Ectodermal cell (in vitro differentiated cells): ENCODE measurements around the gene IGF1R.

ENCODE experiments used
- H3K27ac ChIP-seq: 2 replicates; pipeline ENCODE4 v1.7.0; 2013; ENCODE audit warnings: mild to moderate bottlenecking, low read depth, low read length; ENCODE audit not compliant: insufficient read depth, poor library complexity, severe bottlenecking
- H3K27me3 ChIP-seq: 2 replicates; pipeline ENCODE4 v1.7.0; 2013; ENCODE audit warnings: mild to moderate bottlenecking, low read length; ENCODE audit not compliant: insufficient read depth, control insufficient read depth, poor library complexity, severe bottlenecking
- H3K36me3 ChIP-seq: one replicate; pipeline ENCODE4 v1.7.0; 2013; ENCODE audit warnings: low read length; ENCODE audit not compliant: control insufficient read depth, insufficient read depth
- H3K4me1 ChIP-seq: one replicate; pipeline ENCODE4 v1.7.0; 2013; ENCODE audit warnings: low read length; ENCODE audit not compliant: control insufficient read depth, insufficient read depth
- H3K4me3 ChIP-seq: 2 replicates; pipeline ENCODE4 v1.7.0; 2013; ENCODE audit warnings: low read depth, low read length, control low read depth; ENCODE audit not compliant: insufficient read depth
- H3K9me3 ChIP-seq: 2 replicates; pipeline ENCODE4 v1.7.0; 2013; ENCODE audit warnings: mild to moderate bottlenecking, low read length, moderate library complexity; ENCODE audit not compliant: control insufficient read depth
- WGBS, 2 experiments: methylation state at CpG; one replicate each; pipeline ENCODE4 v1.1.7; 2013; ENCODE audit warnings: missing lambda C conversion rate in 2 of 2; 5-methylcytosine and 5-hydroxymethylcytosine counted together

Gene IGF1R

GRCh38 chr15:98792117-98792516 lies 143.8 kb downstream of the IGF1R start:
- H3K4me1 ChIP-seq, result peaks cover 38% of the 10 kb centered on the region
- H3K36me3 ChIP-seq, result no peaks in the 10 kb centered on the region
- H3K4me3 ChIP-seq, result no peak overlapping the region
- no peak overlapping the region for H3K27ac ChIP-seq
- no peaks in the 10 kb centered on the region for H3K27me3 ChIP-seq
- H3K9me3 ChIP-seq, result no peaks in the 10 kb centered on the region

GRCh38 chr15:98794211-98794610 lies 145.9 kb downstream of the IGF1R start:
- no peak overlapping the region for H3K27ac ChIP-seq
- no peaks in the 10 kb centered on the region for H3K36me3 ChIP-seq
- peaks cover 3% of the 10 kb centered on the region for H3K27me3 ChIP-seq
- no peak overlapping the region for H3K4me3 ChIP-seq
- H3K9me3 ChIP-seq, result no peaks in the 10 kb centered on the region
- WGBS, 2 experiments, result 91 to 92% methylated on average over 4 of the region's 4 CpGs
- H3K4me1 ChIP-seq, result peaks cover 18% of the 10 kb centered on the region

DNA sequence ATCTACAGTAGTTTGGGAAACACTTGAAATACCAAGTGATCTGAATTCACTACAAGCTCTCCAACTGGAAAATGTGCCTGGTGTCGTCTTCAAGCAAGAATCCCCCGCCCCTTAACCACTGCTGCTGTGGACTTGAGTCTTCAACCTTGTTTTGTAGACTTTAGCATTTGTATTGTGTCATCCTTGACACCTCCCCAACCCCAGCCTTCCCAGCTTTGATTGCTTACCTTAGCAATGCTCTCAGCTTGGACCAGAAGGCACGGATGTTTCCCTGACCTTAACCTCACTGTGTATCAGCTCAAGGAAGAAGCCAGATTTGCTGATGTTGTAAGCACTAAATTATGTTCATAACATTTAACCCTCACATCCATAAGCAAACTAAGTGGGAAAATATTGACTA lies 146.4 kb downstream of the IGF1R start:
- H3K27me3 ChIP-seq, result peaks cover 6% of the 10 kb centered on the region
- no peaks in the 10 kb centered on the region for H3K36me3 ChIP-seq
- WGBS, 2 experiments, result 51 to 67% methylated on average over 3 of the region's 3 CpGs
- peaks cover 18% of the 10 kb centered on the region for H3K4me1 ChIP-seq
- H3K27ac ChIP-seq, result no peak overlapping the region
- no peaks in the 10 kb centered on the region for H3K9me3 ChIP-seq
- H3K4me3 ChIP-seq, result no peak overlapping the region

GRCh38 chr15:98795980-98796379 lies 147.6 kb downstream of the IGF1R start:
- H3K27ac ChIP-seq, result no peak overlapping the region
- H3K27me3 ChIP-seq, result peaks cover 10% of the 10 kb centered on the region
- WGBS, 2 experiments, result 76 to 79% methylated on average over 10 of the region's 10 CpGs
- no peak overlapping the region for H3K4me3 ChIP-seq
- no peaks in the 10 kb centered on the region for H3K36me3 ChIP-seq
- peaks cover 20% of the 10 kb centered on the region for H3K4me1 ChIP-seq
- no peaks in the 10 kb centered on the region for H3K9me3 ChIP-seq

DNA sequence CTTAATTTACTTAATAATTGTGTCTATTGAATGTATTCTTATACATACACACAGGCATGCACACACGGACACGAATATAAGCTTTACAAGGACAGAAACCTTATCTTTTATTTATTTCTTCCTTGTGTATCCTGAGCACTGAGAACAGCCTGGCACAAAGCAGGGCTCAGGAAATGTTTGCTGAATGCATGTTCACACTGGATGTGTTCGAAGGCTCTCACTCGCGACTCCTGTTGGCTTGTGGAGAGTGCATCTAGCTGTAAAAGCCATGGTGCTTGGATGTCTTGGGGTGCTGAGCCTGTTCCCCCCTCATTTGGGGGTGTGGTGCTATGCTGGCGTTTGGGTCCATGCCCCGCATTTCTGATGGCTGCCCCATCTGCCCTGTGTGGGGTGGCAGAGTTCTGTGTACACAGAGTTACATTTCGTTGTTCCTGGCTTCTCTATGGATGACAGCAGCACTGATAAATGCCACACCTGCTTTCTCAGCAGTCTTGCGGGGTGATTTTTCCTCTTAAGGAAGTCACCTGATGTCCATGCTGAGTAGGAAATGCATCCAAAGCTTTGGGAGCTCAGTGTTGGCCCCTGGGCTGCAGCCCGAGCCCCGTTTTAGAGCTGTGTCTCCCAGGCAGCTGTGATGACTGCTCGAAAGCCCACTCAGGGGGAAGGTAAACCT lies 148.5 kb downstream of the IGF1R start:
- H3K9me3 ChIP-seq, result no peaks in the 10 kb centered on the region
- WGBS, 2 experiments, result 86 to 91% methylated on average over 12 of the region's 12 CpGs
- no peaks in the 10 kb centered on the region for H3K36me3 ChIP-seq
- H3K27me3 ChIP-seq, result peaks cover 10% of the 10 kb centered on the region
- peaks cover 28% of the 10 kb centered on the region for H3K4me1 ChIP-seq
- no peak overlapping the region for H3K4me3 ChIP-seq
- H3K27ac ChIP-seq, result no peak overlapping the region

GRCh38 chr15:98798375-98798893 lies 150.1 kb downstream of the IGF1R start:
- 90 to 91% methylated on average over 6 of the region's 6 CpGs for WGBS, 2 experiments
- H3K36me3 ChIP-seq, result no peaks in the 10 kb centered on the region
- no peak overlapping the region for H3K4me3 ChIP-seq
- H3K27ac ChIP-seq, result no peak overlapping the region
- H3K4me1 ChIP-seq, result peaks cover 36% of the 10 kb centered on the region
- H3K9me3 ChIP-seq, result no peaks in the 10 kb centered on the region
- H3K27me3 ChIP-seq, result peaks cover 10% of the 10 kb centered on the region

- WGBS, 2 experiments, result 6 to 7% methylated on average over 10 to 11 of the region's 11 CpGs
- no peak overlapping the region for H3K4me3 ChIP-seq
- peaks cover 10% of the 10 kb centered on the region for H3K27me3 ChIP-seq
- peaks cover 31% of the 10 kb centered on the region for H3K4me1 ChIP-seq
- no peaks in the 10 kb centered on the region for H3K36me3 ChIP-seq
- peak overlapping the region; percentile 88 for H3K27ac ChIP-seq
- no peaks in the 10 kb centered on the region for H3K9me3 ChIP-seq
These were observed 151.4 kb downstream of the IGF1R start for GRCh38 chr15:98799461-98800390.

DNA sequence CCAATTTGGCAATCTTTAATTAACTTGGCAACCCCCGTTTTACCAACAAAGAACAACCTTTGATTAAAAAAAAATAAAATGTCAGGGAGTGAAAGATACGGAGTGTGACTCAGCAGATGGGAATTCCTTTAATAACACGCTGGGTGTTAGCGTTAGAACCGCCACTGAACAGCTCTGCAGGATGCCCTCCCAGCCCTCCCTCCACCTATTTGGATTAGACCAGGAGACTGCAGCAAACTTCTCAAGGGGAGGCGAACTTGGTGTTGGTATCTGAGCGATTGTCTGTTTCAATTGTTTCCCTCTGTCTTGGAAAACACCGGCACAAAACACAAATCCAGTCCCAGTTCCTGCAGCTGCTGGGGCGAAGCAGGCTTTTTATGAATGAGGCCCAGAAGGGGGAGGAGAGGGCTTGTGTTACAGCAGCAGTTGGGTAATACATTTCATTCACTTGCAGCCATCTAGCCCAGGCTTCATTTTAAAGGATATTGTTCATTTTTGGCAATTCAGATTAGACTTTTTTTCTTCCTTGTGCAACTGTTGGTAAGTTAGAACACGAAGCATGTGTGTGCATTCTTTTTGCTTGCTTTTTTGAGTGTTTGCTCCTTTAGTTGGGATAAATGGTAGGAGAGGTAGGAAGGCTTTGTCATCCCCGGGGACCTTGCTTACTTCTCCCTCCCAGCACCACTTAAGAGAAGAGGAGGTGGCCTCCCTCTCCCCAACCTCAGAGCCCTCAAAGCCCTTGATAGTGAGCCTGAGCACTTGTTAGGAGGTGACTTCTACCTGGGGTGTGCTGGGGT lies 152.3 kb downstream of the IGF1R start:
- no peaks in the 10 kb centered on the region for H3K9me3 ChIP-seq
- peak overlapping the region; percentile 88 for H3K27ac ChIP-seq
- no peaks in the 10 kb centered on the region for H3K36me3 ChIP-seq
- WGBS, 2 experiments, result 0 to 1% methylated on average over 9 to 11 of the region's 11 CpGs
- peaks cover 10% of the 10 kb centered on the region for H3K27me3 ChIP-seq
- peak overlapping the region; percentile 16 for H3K4me3 ChIP-seq
- peaks cover 31% of the 10 kb centered on the region for H3K4me1 ChIP-seq

- 1 to 2% methylated on average over 6 of the region's 6 CpGs for WGBS, 2 experiments
- peaks cover 10% of the 10 kb centered on the region for H3K27me3 ChIP-seq
- H3K4me3 ChIP-seq, result peak overlapping the region; percentile 16
- H3K4me1 ChIP-seq, result peaks cover 31% of the 10 kb centered on the region
- peak overlapping the region; percentile 88 for H3K27ac ChIP-seq
- no peaks in the 10 kb centered on the region for H3K36me3 ChIP-seq
- no peaks in the 10 kb centered on the region for H3K9me3 ChIP-seq
These were observed 152.9 kb downstream of the IGF1R start for GRCh38 chr15:98801234-98801561.

DNA sequence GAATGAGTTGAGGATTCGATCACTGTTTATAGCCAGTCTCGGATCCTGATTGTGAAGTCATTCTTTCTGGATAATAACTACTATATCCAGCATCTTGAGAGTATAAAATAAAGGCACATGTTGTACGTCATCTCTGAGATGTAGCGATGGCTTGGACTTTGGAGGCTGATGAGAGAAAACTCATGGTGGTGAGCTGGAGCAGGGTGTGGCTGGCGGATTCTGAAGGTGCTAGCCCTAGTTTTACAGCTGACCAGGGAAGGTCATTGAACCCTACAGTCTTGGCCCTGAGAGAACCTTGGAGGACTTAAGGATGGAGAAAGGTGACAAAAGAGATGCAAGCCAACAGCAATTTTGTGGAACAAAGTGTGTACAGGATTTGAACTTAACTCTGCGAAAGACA lies 153.8 kb downstream of the IGF1R start:
- Histone ChIP-seq H3K27ac (no peak overlapping the region), H3K9me3 (no peaks in the 10 kb centered on the region), H3K4me3 (no peak overlapping the region), H3K36me3 (no peaks in the 10 kb centered on the region), H3K4me1 (peaks cover 31% of the 10 kb centered on the region), H3K27me3 (peaks cover 9% of the 10 kb centered on the region)
- 95 to 98% methylated on average over 6 of the region's 6 CpGs for WGBS, 2 experiments
